ENCODE data around the gene THSD7B. TPM values are rescaled to one million over a fixed set of nuclear protein-coding genes. Genes with fewer than 3 reads are reported as not detected.
A peak's percentile ranks its signal among the peaks of the same experiment; 100 is the strongest.

THSD7B gene
- total and polyA plus RNA-seq, 2 experiments from 2014 or later = 0.11 TPM; not detected in 1

DNA sequence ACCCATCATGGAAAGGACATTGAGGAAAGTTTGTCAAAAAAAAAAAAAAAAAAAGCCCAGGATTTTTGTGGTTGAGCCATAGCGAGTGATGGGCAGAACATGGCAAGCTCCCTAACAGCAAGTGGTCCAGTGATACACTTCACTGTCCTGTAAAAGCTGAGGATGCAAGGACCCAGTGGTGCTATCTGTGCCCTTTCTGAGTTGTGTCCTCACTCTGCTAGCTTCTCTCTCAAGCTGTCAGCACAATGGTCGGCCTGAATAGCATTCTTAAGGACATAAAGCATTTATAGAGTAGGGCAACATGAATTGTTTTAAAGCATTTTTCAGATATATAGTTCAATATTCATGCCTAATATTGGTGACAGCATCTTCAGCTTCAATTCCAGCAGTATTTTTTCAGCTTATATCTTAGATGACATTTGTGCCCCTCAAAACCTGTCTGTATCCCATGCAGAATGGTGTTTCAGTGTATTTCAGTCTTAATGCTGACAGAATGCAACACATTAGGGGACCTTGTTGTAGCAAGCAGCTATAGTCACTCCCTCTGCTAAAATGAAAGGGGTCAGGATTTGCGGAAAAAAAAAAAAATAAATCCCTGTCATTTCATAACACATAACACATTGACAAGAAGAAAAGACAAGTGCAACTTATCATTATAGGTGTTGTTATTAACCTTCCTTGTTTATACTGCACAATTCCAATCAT, 496.7 kb downstream of the THSD7B start:
- H3K9me3 ChIP-seq (ENCODE audit: low read depth) = no peaks in the 10 kb centered on the region
- no peaks in the 10 kb centered on the region for H4K20me1 ChIP-seq (ENCODE audit: insufficient read depth)
- H3K79me2 ChIP-seq (ENCODE audit: insufficient read depth) = no peaks in the 10 kb centered on the region
- no peak overlapping the region for H3K27ac ChIP-seq
- DNase-seq = no peak
- no peaks in the 10 kb centered on the region for H3K9me2 ChIP-seq (ENCODE audit: insufficient read depth)
- no peak overlapping the region for H3K9ac ChIP-seq
- H3K27me3 ChIP-seq (replicated peaks; ENCODE audit: insufficient read depth) = no peaks in the 10 kb centered on the region
- H3K4me3 ChIP-seq = no peak overlapping the region
- in situ Hi-C loops (cut with MboI) = no loop called here
- H3F3A ChIP-seq (ENCODE audit: insufficient read depth) = no peaks in the 10 kb centered on the region
- no peaks in the 10 kb centered on the region for H3K4me1 ChIP-seq (ENCODE audit: insufficient read depth)
- TF ChIP-seq EZH2 (IDR thresholded peaks at IDR 0.05; ENCODE audit: insufficient read depth, poor library complexity, severe bottlenecking) = no peak
- TF ChIP-seq EZH2phosphoT487 (IDR thresholded peaks at IDR 0.05; ENCODE audit: insufficient read depth, low read depth) = no peak
- 36 to 50% methylated on average over 3 of the region's 3 CpGs for WGBS, 2 experiments (ENCODE audit: low coverage in 1 of 2, low lambda C conversion rate in 2 of 2, missing lambda C conversion rate in 2 of 2)
- no peak overlapping the region for H2AFZ ChIP-seq
- H3K4me2 ChIP-seq (ENCODE audit: unreplicated experiment) = no peak overlapping the region
- H3K36me3 ChIP-seq (ENCODE audit: low read depth) = no peaks in the 10 kb centered on the region

DNA sequence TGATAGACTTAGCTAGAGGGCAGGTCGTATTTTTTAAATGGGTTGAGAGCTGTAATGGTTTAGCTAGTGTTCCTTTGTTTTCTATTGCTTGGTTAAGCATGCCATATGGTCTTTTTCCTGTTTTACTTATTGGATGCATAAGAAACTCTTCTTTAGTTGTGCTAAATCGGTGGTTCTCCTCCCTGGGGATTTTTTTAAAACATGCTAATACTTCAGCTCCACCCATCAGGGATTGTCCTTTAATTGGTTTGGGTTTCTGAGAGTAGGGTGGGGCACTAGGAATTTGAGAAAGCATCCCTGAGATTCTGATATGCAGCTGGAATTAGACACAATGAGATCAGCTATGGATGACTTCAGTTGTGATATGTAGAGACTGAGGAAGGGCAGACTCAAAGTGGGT, 497.2 kb downstream of the THSD7B start:
- no peaks in the 10 kb centered on the region for H3K9me2 ChIP-seq (ENCODE audit: insufficient read depth)
- no peaks in the 10 kb centered on the region for H3K79me2 ChIP-seq (ENCODE audit: insufficient read depth)
- no peak for TF ChIP-seq EZH2phosphoT487 (IDR thresholded peaks at IDR 0.05; ENCODE audit: insufficient read depth, low read depth)
- TF ChIP-seq EZH2 (IDR thresholded peaks at IDR 0.05; ENCODE audit: insufficient read depth, poor library complexity, severe bottlenecking) = no peak
- H3K4me1 ChIP-seq (ENCODE audit: insufficient read depth) = no peaks in the 10 kb centered on the region
- H3K27me3 ChIP-seq (replicated peaks; ENCODE audit: insufficient read depth) = no peaks in the 10 kb centered on the region
- in situ Hi-C loops (cut with MboI) = no loop called here
- H3K36me3 ChIP-seq (ENCODE audit: low read depth) = no peaks in the 10 kb centered on the region
- no peak overlapping the region for H3K9ac ChIP-seq
- no peaks in the 10 kb centered on the region for H4K20me1 ChIP-seq (ENCODE audit: insufficient read depth)
- H3F3A ChIP-seq (ENCODE audit: insufficient read depth) = no peaks in the 10 kb centered on the region
- no peak for DNase-seq
- H2AFZ ChIP-seq = no peak overlapping the region
- H3K27ac ChIP-seq = no peak overlapping the region
- no peak overlapping the region for H3K4me3 ChIP-seq
- 5 to 9% methylated on average over 2 of the region's 2 CpGs for WGBS, 2 experiments (ENCODE audit: low coverage in 1 of 2, low lambda C conversion rate in 2 of 2, missing lambda C conversion rate in 2 of 2)
- no peaks in the 10 kb centered on the region for H3K9me3 ChIP-seq (ENCODE audit: low read depth)
- no peak overlapping the region for H3K4me2 ChIP-seq (ENCODE audit: unreplicated experiment)

DNA sequence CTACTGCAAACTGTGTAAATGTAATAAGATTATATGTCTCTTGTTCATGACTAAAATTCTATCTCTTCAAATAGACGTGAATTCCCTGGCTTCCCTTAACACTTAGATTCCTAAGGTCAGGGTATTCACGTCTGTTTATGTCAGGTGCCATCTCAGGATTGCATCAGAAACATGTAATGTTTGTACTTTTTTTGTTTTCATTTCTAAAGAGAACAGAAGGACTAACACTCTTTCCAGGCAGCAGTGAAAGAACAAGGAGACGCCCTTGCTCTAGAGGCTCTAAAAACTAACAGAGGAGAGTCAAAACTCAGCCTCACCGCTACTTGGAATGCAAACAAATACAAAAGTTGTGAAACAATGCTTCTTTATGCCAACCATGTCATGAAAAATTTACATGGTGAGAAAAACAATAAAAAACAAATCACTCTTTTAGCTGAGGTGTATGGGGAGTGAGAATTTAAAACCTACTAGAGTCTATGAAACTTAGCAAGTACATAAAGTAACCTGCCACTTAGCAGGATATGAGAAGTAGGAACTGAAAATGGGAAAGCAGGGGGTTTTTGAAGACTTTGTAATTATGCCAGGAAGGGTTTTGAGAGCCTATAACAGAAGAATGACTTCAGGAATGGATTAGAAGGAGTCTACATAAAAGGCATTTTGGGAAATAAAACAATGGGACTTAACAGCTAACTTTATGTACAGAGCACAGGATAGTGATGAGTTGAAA, 522.7 kb downstream of the THSD7B start:
- 4 to 5% methylated on average over 4 of the region's 4 CpGs for WGBS, 2 experiments (ENCODE audit: low coverage in 1 of 2, low lambda C conversion rate in 2 of 2, missing lambda C conversion rate in 2 of 2)
- H3K4me2 ChIP-seq (ENCODE audit: unreplicated experiment) = no peak overlapping the region
- H2AFZ ChIP-seq = peak overlapping the region; percentile 14; the same call in 1 of the 2 replicates
- H3K27ac ChIP-seq = no peak overlapping the region
- H3K36me3 ChIP-seq (ENCODE audit: low read depth) = no peaks in the 10 kb centered on the region
- no peaks in the 10 kb centered on the region for H3K79me2 ChIP-seq (ENCODE audit: insufficient read depth)
- in situ Hi-C loops (cut with MboI) = no loop called here
- peak; percentile 18 for DNase-seq
- H3K27me3 ChIP-seq (replicated peaks; ENCODE audit: insufficient read depth) = no peaks in the 10 kb centered on the region
- no peaks in the 10 kb centered on the region for H3K4me1 ChIP-seq (ENCODE audit: insufficient read depth)
- H3K9me3 ChIP-seq (ENCODE audit: low read depth) = no peaks in the 10 kb centered on the region
- no peak overlapping the region for H3K4me3 ChIP-seq
- TF ChIP-seq EZH2phosphoT487 (IDR thresholded peaks at IDR 0.05; ENCODE audit: insufficient read depth, low read depth) (no peak), EZH2 (IDR thresholded peaks at IDR 0.05; ENCODE audit: insufficient read depth, poor library complexity, severe bottlenecking) (no peak)
- H4K20me1 ChIP-seq (ENCODE audit: insufficient read depth) = no peaks in the 10 kb centered on the region
- no peak overlapping the region for H3K9ac ChIP-seq
- no peaks in the 10 kb centered on the region for H3K9me2 ChIP-seq (ENCODE audit: insufficient read depth)
- no peaks in the 10 kb centered on the region for H3F3A ChIP-seq (ENCODE audit: insufficient read depth)

DNA sequence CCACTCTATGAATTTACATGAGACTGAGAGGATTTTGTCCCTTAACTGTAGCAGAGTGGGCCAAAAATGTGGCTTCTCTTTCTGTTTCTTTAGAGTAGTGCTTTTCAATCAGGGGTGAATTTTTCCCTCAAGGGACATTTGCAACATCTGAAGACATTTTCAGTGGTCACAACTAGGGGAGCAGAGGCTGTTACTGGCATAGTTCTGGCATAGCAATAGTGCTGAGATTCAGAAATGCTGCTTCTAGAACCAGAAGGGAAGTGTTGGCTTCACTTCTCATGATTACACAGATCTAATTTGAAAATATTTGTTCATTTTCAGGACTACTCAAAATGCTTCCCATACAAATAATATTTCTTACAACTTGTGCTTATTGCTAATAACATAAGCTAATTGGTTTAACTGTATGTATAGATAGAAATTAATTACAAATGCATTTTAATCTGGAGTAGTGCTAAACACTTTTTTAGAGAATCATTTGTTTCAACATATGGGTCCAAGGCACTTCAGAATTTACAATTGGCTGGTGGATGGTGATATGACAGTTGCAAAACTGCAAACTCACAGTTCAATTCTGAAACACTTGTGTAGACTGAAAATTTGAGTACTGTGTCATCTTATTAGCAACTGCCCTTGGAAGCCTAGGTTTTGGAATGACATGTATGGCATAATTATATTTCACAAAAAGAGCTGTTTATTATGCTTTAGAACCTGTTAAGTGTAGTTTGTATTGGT, 526.7 kb downstream of the THSD7B start:
- H3K79me2 ChIP-seq (ENCODE audit: insufficient read depth) = no peaks in the 10 kb centered on the region
- no peaks in the 10 kb centered on the region for H3K9me2 ChIP-seq (ENCODE audit: insufficient read depth)
- H3K4me2 ChIP-seq (ENCODE audit: unreplicated experiment) = no peak overlapping the region
- no peak overlapping the region for H2AFZ ChIP-seq
- no peak overlapping the region for H3K27ac ChIP-seq
- DNase-seq = no peak
- in situ Hi-C loops (cut with MboI) = no loop called here
- no peak for TF ChIP-seq EZH2 (IDR thresholded peaks at IDR 0.05; ENCODE audit: insufficient read depth, poor library complexity, severe bottlenecking)
- TF ChIP-seq EZH2phosphoT487 (IDR thresholded peaks at IDR 0.05; ENCODE audit: insufficient read depth, low read depth) = no peak
- no peaks in the 10 kb centered on the region for H3K36me3 ChIP-seq (ENCODE audit: low read depth)
- H3K4me1 ChIP-seq (ENCODE audit: insufficient read depth) = no peaks in the 10 kb centered on the region
- no peaks in the 10 kb centered on the region for H3K27me3 ChIP-seq (replicated peaks; ENCODE audit: insufficient read depth)
- H3K9me3 ChIP-seq (ENCODE audit: low read depth) = no peaks in the 10 kb centered on the region
- H3F3A ChIP-seq (ENCODE audit: insufficient read depth) = no peaks in the 10 kb centered on the region
- H4K20me1 ChIP-seq (ENCODE audit: insufficient read depth) = no peaks in the 10 kb centered on the region
- no peak overlapping the region for H3K4me3 ChIP-seq
- H3K9ac ChIP-seq = no peak overlapping the region
